Stomach (tissue), 4 donors: Measurements from ENCODE around the gene FAM193B.

Source experiments
- EP300 ChIP-seq: sonication (generic); formaldehyde crosslinking; IDR thresholded peaks from one replicate; pipeline ENCODE4 v1.6.1; 2017; ENCODE audit warnings: antibody characterized with exemption
- POLR2A ChIP-seq, 4 donors: fragments of 450-650 bp; IDR thresholded peaks; one replicate each; pipeline ENCODE4 v1.6.1; 2016; ENCODE audit warnings: antibody characterized with exemption in 4 of 4, control low read depth in 2 of 4, mild to moderate bottlenecking in 1 of 4, moderate library complexity in 1 of 4
- POLR2AphosphoS5 ChIP-seq, 3 donors: sonication (generic); formaldehyde crosslinking; IDR thresholded peaks; one replicate each; pipeline ENCODE4 v1.6.1; 2016; ENCODE audit warnings: antibody characterized with exemption in 3 of 3
- TF ChIP-seq, protein P1 (sequence below), 7 experiments: fragments of 450-650 bp in 4 of 7; fragments of 200-600 bp in 3 of 7; sonication (generic) in 3 of 7; IDR thresholded peaks; one replicate each; pipeline ENCODE4 v1.5.1; 2016 to 2019; ENCODE audit warnings: antibody characterized with exemption in 7 of 7, control low read depth in 2 of 7, mild to moderate bottlenecking in 1 of 7

DNA sequence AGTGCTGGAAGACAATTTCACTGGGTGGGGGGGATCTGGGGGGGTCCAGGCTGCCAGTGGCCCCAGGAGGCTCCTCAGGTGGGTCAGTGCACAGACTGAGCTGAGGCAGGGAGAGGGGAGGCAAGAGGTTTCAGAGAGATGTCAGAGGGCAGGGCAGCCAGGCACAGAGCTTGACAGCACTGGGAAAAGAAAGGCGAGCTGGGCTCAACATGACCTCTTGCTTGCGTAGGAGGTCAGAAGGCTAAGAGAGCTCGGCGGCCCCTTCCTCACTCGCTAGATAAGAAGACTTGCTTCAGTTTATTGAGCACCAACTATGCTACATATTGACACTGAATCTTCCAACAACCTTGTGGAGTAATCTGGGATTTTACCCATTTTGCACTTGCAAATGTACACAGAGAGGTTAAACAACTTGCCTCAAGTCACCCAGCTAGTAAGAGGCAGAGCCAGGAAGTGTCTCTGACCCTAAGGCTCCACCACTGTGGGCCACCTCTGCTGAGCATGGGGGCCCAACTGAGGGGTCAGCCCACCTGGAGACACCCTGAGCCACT is 60.5 kb downstream of the FAM193B start:
- TF ChIP-seq POLR2AphosphoS5 (IDR thresholded peaks at IDR 0.05) (no peak), POLR2A (IDR thresholded peaks at IDR 0.05) (no peak), EP300 (no peak)
- TF ChIP-seq, protein P1, sequence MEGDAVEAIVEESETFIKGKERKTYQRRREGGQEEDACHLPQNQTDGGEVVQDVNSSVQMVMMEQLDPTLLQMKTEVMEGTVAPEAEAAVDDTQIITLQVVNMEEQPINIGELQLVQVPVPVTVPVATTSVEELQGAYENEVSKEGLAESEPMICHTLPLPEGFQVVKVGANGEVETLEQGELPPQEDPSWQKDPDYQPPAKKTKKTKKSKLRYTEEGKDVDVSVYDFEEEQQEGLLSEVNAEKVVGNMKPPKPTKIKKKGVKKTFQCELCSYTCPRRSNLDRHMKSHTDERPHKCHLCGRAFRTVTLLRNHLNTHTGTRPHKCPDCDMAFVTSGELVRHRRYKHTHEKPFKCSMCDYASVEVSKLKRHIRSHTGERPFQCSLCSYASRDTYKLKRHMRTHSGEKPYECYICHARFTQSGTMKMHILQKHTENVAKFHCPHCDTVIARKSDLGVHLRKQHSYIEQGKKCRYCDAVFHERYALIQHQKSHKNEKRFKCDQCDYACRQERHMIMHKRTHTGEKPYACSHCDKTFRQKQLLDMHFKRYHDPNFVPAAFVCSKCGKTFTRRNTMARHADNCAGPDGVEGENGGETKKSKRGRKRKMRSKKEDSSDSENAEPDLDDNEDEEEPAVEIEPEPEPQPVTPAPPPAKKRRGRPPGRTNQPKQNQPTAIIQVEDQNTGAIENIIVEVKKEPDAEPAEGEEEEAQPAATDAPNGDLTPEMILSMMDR (IDR thresholded peaks at IDR 0.05): no peak
